ENCODE data around the gene OR2A25.

The OR2A25 gene

DNA sequence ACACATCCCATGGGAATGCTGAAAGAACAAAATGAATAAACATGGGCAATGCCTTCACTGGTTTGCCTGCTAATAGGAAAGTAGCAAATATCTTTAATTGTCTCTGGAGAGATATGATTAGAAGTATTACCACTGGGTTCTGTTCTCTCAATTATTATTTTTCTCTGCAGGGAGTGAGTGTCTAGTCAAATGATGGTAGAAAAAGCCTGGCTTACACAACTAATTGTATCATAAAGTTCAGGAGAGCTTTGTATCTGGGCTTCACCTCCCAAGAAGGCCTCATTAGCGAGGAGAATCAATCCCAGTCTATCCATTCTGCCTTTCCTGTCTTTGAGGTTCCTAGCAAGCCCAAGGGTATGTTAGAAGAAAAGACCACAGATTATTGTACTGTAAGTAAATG lies 53.3 kb downstream of the OR2A25 start, which contains the start of gene OR2A14:
OR2A14 (plus strand) TSS at position 301 of the 400 bp plus-strand sequence. CDS start 5,937 bp downstream, outside the sequence.
- TF ChIP-seq FOXP2 (optimal IDR thresholded peaks at IDR 0.05; ENCODE audit: borderline replicate concordance, extremely low read depth, extremely low read length, insufficient read depth) (no peak), TAF1 (IDR thresholded peaks at IDR 0.05; ENCODE audit: borderline replicate concordance, insufficient read depth, low read length) (no peak), SIN3A (IDR thresholded peaks at IDR 0.05; ENCODE audit: borderline replicate concordance, insufficient read depth, low read length) (no peak), POLR2AphosphoS5 (IDR thresholded peaks at IDR 0.05; ENCODE audit: low read depth, low read length) (no peak)
- TF ChIP-seq, protein P1, sequence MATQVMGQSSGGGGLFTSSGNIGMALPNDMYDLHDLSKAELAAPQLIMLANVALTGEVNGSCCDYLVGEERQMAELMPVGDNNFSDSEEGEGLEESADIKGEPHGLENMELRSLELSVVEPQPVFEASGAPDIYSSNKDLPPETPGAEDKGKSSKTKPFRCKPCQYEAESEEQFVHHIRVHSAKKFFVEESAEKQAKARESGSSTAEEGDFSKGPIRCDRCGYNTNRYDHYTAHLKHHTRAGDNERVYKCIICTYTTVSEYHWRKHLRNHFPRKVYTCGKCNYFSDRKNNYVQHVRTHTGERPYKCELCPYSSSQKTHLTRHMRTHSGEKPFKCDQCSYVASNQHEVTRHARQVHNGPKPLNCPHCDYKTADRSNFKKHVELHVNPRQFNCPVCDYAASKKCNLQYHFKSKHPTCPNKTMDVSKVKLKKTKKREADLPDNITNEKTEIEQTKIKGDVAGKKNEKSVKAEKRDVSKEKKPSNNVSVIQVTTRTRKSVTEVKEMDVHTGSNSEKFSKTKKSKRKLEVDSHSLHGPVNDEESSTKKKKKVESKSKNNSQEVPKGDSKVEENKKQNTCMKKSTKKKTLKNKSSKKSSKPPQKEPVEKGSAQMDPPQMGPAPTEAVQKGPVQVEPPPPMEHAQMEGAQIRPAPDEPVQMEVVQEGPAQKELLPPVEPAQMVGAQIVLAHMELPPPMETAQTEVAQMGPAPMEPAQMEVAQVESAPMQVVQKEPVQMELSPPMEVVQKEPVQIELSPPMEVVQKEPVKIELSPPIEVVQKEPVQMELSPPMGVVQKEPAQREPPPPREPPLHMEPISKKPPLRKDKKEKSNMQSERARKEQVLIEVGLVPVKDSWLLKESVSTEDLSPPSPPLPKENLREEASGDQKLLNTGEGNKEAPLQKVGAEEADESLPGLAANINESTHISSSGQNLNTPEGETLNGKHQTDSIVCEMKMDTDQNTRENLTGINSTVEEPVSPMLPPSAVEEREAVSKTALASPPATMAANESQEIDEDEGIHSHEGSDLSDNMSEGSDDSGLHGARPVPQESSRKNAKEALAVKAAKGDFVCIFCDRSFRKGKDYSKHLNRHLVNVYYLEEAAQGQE (IDR thresholded peaks at IDR 0.05; ENCODE audit: insufficient read depth in 1 of 2, low read depth in 2 of 2, low read length in 2 of 2): no peak

Data from PFSK-1 (cell line).